ENCODE data around the gene PRKG1.

The PRKG1 gene

DNA sequence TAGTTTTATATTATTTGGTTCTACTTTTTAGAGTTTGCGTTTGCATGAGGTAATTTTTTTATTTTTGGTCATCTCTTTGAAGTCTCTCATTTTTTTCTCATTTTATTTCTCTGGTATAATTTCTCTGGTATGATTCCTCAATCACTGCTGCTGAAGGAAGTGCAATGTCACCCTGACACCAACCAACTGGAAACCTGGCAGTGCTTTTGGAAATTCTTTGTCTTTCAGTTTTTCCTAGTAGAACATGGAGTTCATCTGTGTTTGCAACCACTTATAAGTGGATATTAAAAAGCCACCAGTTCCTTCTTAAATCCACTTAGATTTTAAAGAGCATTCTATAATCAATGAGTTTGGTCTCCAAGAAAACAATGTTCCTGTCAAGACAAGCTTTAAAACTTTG, 291.8 kb downstream of the PRKG1 start:
- H3K27ac ChIP-seq (replicated peaks) = no peak overlapping the region
- H3K27me3 ChIP-seq (ENCODE audit: insufficient read depth, poor library complexity, severe bottlenecking) = no peaks in the 10 kb centered on the region
- no peak for DNase-seq (ENCODE audit: low read depth in 1 of 2, low spot score in 1 of 2)
- no peak overlapping the region for H3K4me3 ChIP-seq (replicated peaks; ENCODE audit: insufficient read depth, low read length)
- TF ChIP-seq REST (IDR thresholded peaks at IDR 0.05; ENCODE audit: insufficient replicate concordance, low read depth) (no peak), POLR2AphosphoS5 (IDR thresholded peaks at IDR 0.05; ENCODE audit: low read depth) (no peak), SPI1 (IDR thresholded peaks at IDR 0.05; ENCODE audit: borderline replicate concordance, low read depth) (no peak), GABPA (IDR thresholded peaks at IDR 0.05; ENCODE audit: low read depth) (no peak)
- TF ChIP-seq, protein P1, sequence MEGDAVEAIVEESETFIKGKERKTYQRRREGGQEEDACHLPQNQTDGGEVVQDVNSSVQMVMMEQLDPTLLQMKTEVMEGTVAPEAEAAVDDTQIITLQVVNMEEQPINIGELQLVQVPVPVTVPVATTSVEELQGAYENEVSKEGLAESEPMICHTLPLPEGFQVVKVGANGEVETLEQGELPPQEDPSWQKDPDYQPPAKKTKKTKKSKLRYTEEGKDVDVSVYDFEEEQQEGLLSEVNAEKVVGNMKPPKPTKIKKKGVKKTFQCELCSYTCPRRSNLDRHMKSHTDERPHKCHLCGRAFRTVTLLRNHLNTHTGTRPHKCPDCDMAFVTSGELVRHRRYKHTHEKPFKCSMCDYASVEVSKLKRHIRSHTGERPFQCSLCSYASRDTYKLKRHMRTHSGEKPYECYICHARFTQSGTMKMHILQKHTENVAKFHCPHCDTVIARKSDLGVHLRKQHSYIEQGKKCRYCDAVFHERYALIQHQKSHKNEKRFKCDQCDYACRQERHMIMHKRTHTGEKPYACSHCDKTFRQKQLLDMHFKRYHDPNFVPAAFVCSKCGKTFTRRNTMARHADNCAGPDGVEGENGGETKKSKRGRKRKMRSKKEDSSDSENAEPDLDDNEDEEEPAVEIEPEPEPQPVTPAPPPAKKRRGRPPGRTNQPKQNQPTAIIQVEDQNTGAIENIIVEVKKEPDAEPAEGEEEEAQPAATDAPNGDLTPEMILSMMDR (IDR thresholded peaks at IDR 0.05; ENCODE audit: insufficient read depth, low read length) = no peak

GRCh38 chr10:51367127-51367526, 292.8 kb downstream of the PRKG1 start:
- no peak overlapping the region for H3K27ac ChIP-seq (replicated peaks)
- TF ChIP-seq REST (IDR thresholded peaks at IDR 0.05; ENCODE audit: insufficient replicate concordance, low read depth) (no peak), SPI1 (IDR thresholded peaks at IDR 0.05; ENCODE audit: borderline replicate concordance, low read depth) (no peak), GABPA (IDR thresholded peaks at IDR 0.05; ENCODE audit: low read depth) (no peak), POLR2AphosphoS5 (IDR thresholded peaks at IDR 0.05; ENCODE audit: low read depth) (no peak)
- H3K4me3 ChIP-seq (replicated peaks; ENCODE audit: insufficient read depth, low read length) = no peak overlapping the region
- no peak for DNase-seq (ENCODE audit: low read depth in 1 of 2, low spot score in 1 of 2)
- no peaks in the 10 kb centered on the region for H3K27me3 ChIP-seq (ENCODE audit: insufficient read depth, poor library complexity, severe bottlenecking)

GRCh38 chr10:51367694-51368093, 293.4 kb downstream of the PRKG1 start:
- H3K27me3 ChIP-seq (ENCODE audit: insufficient read depth, poor library complexity, severe bottlenecking) = no peaks in the 10 kb centered on the region
- H3K27ac ChIP-seq (replicated peaks) = no peak overlapping the region
- H3K4me3 ChIP-seq (replicated peaks; ENCODE audit: insufficient read depth, low read length) = no peak overlapping the region
- no peak for DNase-seq (ENCODE audit: low read depth in 1 of 2, low spot score in 1 of 2)
- TF ChIP-seq SPI1 (IDR thresholded peaks at IDR 0.05; ENCODE audit: borderline replicate concordance, low read depth) (no peak), GABPA (IDR thresholded peaks at IDR 0.05; ENCODE audit: low read depth) (no peak), POLR2AphosphoS5 (IDR thresholded peaks at IDR 0.05; ENCODE audit: low read depth) (no peak), REST (IDR thresholded peaks at IDR 0.05; ENCODE audit: insufficient replicate concordance, low read depth) (no peak)
- TF ChIP-seq, protein P1 (IDR thresholded peaks at IDR 0.05; ENCODE audit: insufficient read depth, low read length) = no peak

Data from HL-60 (cell line).